BLaER1 treated with 17β-estradiol and CSF1 and Interleukin-3, amounts not matched to agents 10 nM and 100 nM (cell line): ENCODE results near the gene CCDC137.

Experiments used
- H3K27ac ChIP-seq, 11 experiments: shearing (Covaris generic); formaldehyde crosslinking; 2 replicates each; pipeline ENCODE4 v1.8.1; 2022
- H3K27me3 ChIP-seq, 11 experiments: shearing (Covaris generic); formaldehyde crosslinking; 2 replicates each; pipeline ENCODE4 v1.8.1; 2022
- H3K36me3 ChIP-seq, 11 experiments: shearing (Covaris generic); formaldehyde crosslinking; 2 replicates each; pipeline ENCODE4 v1.8.1; 2022
- H3K4me1 ChIP-seq, 10 experiments: shearing (Covaris generic); formaldehyde crosslinking; 2 replicates each; pipeline ENCODE4 v1.8.1; 2022
- H3K4me2 ChIP-seq, 11 experiments: shearing (Covaris generic); formaldehyde crosslinking; 2 replicates each; pipeline ENCODE4 v1.8.1; 2022
- H3K4me3 ChIP-seq, 10 experiments: shearing (Covaris generic); formaldehyde crosslinking; 2 replicates each; pipeline ENCODE4 v1.8.1; 2022
- H3K9ac ChIP-seq, 11 experiments: shearing (Covaris generic); formaldehyde crosslinking; 2 replicates each; pipeline ENCODE4 v1.8.1; 2022
- H3K9me3 ChIP-seq, 11 experiments: shearing (Covaris generic); formaldehyde crosslinking; replicated peaks in 1 of 11; 2 replicates each; pipeline ENCODE4 v1.8.1; 2022
- H4K20me1 ChIP-seq, 11 experiments: shearing (Covaris generic); formaldehyde crosslinking; 2 replicates each; pipeline ENCODE4 v1.8.1; 2022
- Cebpa-rat ChIP-seq, 11 experiments: shearing (Covaris generic); IDR thresholded peaks; 2 replicates each; pipeline ENCODE4 v1.8.1; 2022

Gene CCDC137

DNA sequence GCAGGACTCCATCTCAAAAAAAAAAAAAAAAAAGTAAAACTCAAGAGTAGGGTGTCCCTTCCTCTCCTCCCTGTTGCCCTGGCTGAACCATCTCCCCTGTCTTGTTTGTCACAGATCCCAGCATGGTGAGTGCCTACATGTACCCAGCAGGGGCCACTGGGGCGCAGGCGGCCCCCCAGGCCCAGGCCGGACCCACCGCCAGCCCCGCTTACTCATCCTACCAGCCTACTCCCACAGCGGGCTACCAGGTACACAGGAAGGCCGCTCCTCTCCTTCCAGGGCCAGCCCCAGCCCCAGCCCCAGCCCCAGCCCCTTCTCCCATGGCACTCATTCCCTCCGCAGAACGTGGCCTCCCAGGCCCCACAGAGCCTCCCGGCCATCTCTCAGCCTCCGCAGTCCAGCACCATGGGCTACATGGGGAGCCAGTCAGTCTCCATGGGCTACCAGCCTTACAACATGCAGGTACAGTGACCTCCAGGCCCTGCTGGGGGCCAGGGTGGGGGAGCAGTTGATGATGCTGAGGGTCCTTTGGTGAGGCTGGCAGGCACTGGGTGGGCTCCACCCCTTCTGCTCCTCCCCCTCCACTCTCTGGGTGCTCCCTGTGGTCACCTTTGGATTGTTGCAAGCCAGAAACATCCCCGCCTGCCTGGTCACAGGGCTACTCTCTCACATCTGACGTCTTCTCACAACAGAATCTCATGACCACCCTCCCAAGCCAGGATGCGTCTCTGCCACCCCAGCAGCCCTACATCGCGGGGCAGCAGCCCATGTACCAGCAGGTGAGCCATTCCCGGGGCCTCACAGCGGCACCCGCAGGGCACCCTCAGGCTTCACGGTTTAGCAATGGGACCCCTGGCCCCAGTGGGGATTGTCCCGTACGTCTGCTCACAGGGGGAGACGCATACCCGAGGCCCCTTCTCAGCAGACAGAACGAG, 34.1 kb downstream of the CCDC137 start:
- H3K9ac ChIP-seq: peak overlapping the region; percentile 91 to 99 (median 98); a peak in 19 of 22 replicates
- peak overlapping the region in 4 of 10 experiments; percentile 92 to 99 (median 96); a peak in 5 of 20 replicates for H3K4me3 ChIP-seq
- TF ChIP-seq Cebpa-rat (IDR thresholded peaks at IDR 0.05): no peak
- H3K4me2 ChIP-seq: peak overlapping the region; percentile 92 to 100 (median 98); a peak in 21 of 22 replicates
- no peaks in the 10 kb centered on the region for H3K27me3 ChIP-seq
- H4K20me1 ChIP-seq: peaks cover 58 to 93% (median 80%) of the 10 kb centered on the region in 11 experiments; a peak in 21 of 22 replicates
- no peaks in the 10 kb centered on the region for H3K9me3 ChIP-seq
- peak overlapping the region in 5 of 11 experiments; percentile 14 to 98 (median 96); a peak in 7 of 22 replicates for H3K27ac ChIP-seq
- H3K36me3 ChIP-seq: peaks cover 64 to 85% (median 82%) of the 10 kb centered on the region in 11 experiments
- peaks cover 27 to 31% (median 28%) of the 10 kb centered on the region in 10 experiments for H3K4me1 ChIP-seq

DNA sequence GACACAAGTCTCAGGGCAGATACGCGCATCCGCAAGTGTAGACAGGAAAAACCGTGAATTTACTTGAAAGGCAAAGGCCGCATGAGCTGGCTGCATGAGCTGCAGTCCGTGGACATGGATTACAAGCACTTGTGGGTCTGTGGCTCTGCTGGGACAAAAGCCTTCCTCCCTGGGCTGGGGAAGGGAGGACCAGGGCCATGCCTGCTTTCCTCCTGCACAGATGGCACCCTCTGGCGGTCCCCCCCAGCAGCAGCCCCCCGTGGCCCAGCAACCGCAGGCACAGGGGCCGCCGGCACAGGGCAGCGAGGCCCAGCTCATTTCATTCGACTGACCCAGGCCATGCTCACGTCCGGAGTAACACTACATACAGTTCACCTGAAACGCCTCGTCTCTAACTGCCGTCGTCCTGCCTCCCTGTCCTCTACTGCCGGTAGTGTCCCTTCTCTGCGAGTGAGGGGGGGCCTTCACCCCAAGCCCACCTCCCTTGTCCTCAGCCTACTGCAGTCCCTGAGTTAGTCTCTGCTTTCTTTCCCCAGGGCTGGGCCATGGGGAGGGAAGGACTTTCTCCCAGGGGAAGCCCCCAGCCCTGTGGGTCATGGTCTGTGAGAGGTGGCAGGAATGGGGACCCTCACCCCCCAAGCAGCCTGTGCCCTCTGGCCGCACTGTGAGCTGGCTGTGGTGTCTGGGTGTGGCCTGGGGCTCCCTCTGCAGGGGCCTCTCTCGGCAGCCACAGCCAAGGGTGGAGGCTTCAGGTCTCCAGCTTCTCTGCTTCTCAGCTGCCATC, 34.9 kb downstream of the CCDC137 start:
- peaks cover 53 to 93% (median 78%) of the 10 kb centered on the region in 11 experiments; a peak in 21 of 22 replicates for H4K20me1 ChIP-seq
- TF ChIP-seq Cebpa-rat (IDR thresholded peaks at IDR 0.05): no peak

DNA sequence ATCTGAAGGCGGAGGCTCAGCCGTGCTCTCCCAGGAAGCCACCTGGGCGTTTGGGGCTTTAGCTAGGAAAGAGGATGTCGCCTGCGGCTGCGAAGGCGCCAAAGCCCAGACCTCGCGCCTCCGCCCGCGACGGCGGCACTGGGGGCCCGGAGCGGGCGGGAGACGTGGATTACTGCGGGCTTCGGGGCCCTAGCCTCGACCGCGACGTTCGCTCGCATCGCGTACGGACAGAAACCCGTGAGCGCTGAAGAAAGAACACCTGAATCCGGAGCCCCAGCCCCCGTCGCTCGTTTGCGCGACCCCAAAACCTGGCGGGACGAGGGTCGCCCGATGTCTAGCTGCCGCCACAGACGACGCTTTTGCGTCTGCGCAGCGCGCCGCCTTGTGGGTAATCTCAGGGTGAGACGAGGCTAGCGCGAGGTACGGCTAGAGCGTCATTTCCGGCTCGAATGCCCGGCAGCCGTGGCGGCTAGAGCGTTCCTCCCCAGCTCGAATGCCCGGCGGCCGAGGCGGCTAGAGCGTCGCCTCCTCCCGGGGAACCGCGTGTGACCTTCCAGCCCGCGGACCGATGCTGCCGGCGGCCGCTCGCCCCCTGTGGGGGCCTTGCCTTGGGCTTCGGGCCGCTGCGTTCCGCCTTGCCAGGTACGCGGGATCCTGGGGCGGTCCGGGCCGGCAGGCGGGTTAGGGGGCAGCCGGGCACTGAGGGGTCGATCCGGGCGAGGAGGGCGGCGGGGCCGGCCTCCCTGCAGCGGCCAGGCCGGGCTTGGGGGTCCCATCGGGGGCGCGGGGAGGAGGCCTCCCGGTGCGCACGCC, 36.6 kb downstream of the CCDC137 start, which contains the start of gene MRPL12:
MRPL12 (plus strand) TSS at position 434 of the 813 bp plus-strand sequence; CDS start at position 569, 135 bp downstream.
- Histone ChIP-seq H3K4me3 (peak within 1 kb of the TSS; percentile 86 to 100 (median 96)), H3K36me3 (peaks cover 64 to 85% (median 82%) of the 10 kb centered on the region in 11 experiments), H3K9ac (peak within 1 kb of the TSS; percentile 91 to 99 (median 98)), H4K20me1 (peaks cover 38 to 93% (median 77%) of the 10 kb centered on the region in 11 experiments; a peak in 21 of 22 replicates), H3K4me2 (peak within 1 kb of the TSS; percentile 93 to 100 (median 98)), H3K9me3 (no peaks in the 10 kb centered on the region), H3K27ac (peak within 1 kb of the TSS; percentile 91 to 98 (median 96)), H3K27me3 (no peaks in the 10 kb centered on the region), H3K4me1 (peaks cover 27 to 31% (median 28%) of the 10 kb centered on the region in 10 experiments)
- no peak for TF ChIP-seq Cebpa-rat (IDR thresholded peaks at IDR 0.05)

More for the DNA sequence above, 34.9 kb downstream of the CCDC137 start:
- peak overlapping the region; percentile 86 to 100 (median 96) for H3K4me3 ChIP-seq
- no peaks in the 10 kb centered on the region for H3K27me3 ChIP-seq
- H3K9me3 ChIP-seq: no peaks in the 10 kb centered on the region
- H3K4me1 ChIP-seq: peaks cover 27 to 31% (median 28%) of the 10 kb centered on the region in 10 experiments
- peaks cover 64 to 85% (median 82%) of the 10 kb centered on the region in 11 experiments for H3K36me3 ChIP-seq
- peak overlapping the region; percentile 91 to 99 (median 98) for H3K9ac ChIP-seq
- peak overlapping the region; percentile 92 to 100 (median 98) for H3K4me2 ChIP-seq
- H3K27ac ChIP-seq: peak overlapping the region in 10 of 11 experiments; percentile 7 to 98 (median 96); a peak in 16 of 22 replicates

DNA sequence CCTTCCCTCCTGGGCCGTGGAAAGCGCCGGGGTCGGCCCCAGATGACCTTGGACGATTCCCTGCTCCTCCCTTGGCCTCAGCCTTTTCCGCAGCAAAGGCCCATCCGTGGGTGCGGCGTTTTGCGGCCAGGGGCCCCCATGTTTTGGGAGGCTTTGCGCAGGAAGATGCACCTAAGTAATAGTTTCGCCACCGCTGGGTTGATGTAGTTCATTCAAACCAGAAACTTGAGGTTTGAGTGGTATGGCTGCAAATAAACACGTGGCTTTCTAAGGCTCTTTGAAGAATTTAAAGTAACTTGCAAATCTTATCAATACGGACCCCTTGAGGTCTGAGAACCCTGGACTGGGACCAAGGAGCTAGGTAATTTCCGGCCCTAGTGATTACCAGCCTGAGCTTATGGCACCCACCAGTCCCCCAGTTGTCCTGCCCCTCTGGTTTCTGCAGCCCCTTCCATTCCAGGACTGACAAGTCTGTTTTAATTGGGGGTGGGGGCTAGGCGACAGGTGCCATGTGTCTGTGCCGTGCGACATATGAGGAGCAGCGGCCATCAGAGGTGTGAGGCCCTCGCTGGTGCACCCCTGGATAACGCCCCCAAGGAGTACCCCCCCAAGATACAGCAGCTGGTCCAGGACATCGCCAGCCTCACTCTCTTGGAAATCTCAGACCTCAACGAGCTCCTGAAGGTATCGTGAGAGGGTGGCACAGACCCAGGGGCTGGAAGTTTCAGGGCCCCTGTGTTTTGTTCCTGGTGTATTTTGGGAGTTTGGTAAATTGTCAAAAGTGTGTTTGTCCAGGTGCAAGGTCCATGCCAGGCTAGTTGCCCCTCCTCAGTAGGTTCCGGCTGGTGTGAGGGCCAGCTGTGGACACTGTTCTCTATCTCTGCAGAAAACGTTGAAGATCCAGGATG, 37.5 kb downstream of the CCDC137 start:
- Histone ChIP-seq H3K36me3 (peaks cover 61 to 85% (median 82%) of the 10 kb centered on the region in 11 experiments), H3K27me3 (no peaks in the 10 kb centered on the region), H3K9ac (peak overlapping the region; percentile 91 to 99 (median 98)), H4K20me1 (peaks cover 31 to 93% (median 77%) of the 10 kb centered on the region in 11 experiments; a peak in 21 of 22 replicates), H3K4me1 (peaks cover 27 to 36% (median 29%) of the 10 kb centered on the region in 10 experiments), H3K4me3 (peak overlapping the region; percentile 86 to 100 (median 96)), H3K4me2 (peak overlapping the region; percentile 93 to 100 (median 98)), H3K27ac (peak overlapping the region; percentile 91 to 98 (median 96)), H3K9me3 (no peaks in the 10 kb centered on the region)
- TF ChIP-seq Cebpa-rat (IDR thresholded peaks at IDR 0.05): no peak

DNA sequence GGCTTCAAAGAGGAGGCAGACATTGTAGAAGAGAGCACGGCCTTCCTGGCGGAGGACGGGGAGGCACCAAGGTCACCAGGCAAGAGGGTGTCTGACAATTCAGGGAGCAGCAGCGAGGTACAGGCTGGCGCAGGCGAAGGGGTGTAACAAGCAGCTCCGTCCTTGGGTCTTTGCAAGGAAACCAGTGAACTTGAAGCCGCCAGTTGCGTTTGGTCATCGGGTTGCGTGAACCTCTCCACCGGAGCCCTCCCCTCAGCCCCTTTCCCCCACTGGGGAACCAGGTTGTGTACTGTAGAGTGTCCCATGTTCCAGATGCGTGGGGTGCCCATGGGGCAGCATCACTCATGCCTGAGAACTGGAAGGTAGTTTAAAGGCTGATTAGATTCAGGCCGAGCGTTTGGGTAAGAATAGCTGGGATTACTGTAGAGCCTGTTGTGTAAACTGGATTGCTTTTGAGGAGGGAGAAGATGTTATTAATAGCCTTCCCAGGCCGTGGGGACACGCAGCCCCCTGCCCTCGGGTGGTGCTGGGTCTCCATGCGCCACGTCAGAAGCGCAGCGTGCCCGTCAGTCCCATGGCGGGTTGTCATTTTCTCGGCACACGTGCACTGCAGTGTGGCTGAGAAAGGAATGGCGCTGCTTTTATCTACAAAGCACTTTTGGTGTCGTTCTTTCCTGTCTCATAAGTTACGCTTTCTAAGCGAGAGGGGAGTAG, 39.1 kb downstream of the CCDC137 start:
- Histone ChIP-seq H3K4me1 (peaks cover 41 to 50% (median 44%) of the 10 kb centered on the region in 10 experiments), H3K36me3 (peaks cover 48 to 71% (median 68%) of the 10 kb centered on the region in 11 experiments), H4K20me1 (peaks cover 19 to 91% (median 66%) of the 10 kb centered on the region in 11 experiments; a peak in 21 of 22 replicates), H3K9ac (peak overlapping the region in 8 of 11 experiments; percentile 13 to 99 (median 32); a peak in 12 of 22 replicates), H3K4me3 (no peak overlapping the region), H3K4me2 (no peak overlapping the region), H3K9me3 (no peaks in the 10 kb centered on the region), H3K27ac (no peak overlapping the region), H3K27me3 (no peaks in the 10 kb centered on the region)
- TF ChIP-seq Cebpa-rat (IDR thresholded peaks at IDR 0.05): no peak

DNA sequence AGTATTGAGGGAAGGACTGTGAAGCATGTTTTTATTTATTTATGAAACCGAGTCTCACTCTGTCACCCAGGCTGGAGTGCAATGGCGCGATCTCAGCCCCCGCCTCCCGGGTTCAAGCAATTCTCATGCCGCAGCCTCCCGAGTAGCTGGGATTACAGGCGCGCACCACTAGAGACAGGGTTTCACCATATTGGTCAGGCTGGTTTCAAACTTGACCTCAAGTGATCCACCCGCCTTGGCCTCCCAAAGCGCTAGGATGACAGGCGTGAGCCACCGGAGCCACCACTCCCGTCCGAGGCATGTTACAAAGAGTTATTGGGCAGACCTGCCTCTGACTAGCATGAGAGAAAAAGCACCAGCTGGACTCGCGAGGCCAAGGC, 39.7 kb downstream of the CCDC137 start:
- Histone ChIP-seq H3K27me3 (no peaks in the 10 kb centered on the region), H3K9ac (peak overlapping the region in 3 of 11 experiments; percentile 15 to 36 (median 28); a peak in 2 of 22 replicates), H3K9me3 (no peaks in the 10 kb centered on the region), H4K20me1 (peaks cover 13 to 86% (median 60%) of the 10 kb centered on the region in 11 experiments; a peak in 21 of 22 replicates), H3K36me3 (peaks cover 43 to 66% (median 63%) of the 10 kb centered on the region in 11 experiments), H3K4me1 (peaks cover 41 to 50% (median 44%) of the 10 kb centered on the region in 10 experiments), H3K4me2 (no peak overlapping the region), H3K27ac (no peak overlapping the region), H3K4me3 (no peak overlapping the region)
- TF ChIP-seq Cebpa-rat (IDR thresholded peaks at IDR 0.05): no peak
